Measurements from ENCODE around the gene PARD6G.
A peak's percentile ranks its signal among the peaks of the same experiment; 100 is the strongest.
"Not testable (repeated sequence)": the region's sequence is repeated elsewhere in the genome, so short reads cannot be mapped to it uniquely, and the experiment has no call there.

PARD6G gene

GRCh38 chr18:80247393-80247841, at the start of gene PARD6G:
TSS of gene PARD6G (minus strand) at chr18:80247514. CDS start at chr18:80247348, 166 bp downstream.
- peak; percentile 20 to 37 (median 36) for DNase-seq (ENCODE audit: low read depth in 3 of 3)

DNA sequence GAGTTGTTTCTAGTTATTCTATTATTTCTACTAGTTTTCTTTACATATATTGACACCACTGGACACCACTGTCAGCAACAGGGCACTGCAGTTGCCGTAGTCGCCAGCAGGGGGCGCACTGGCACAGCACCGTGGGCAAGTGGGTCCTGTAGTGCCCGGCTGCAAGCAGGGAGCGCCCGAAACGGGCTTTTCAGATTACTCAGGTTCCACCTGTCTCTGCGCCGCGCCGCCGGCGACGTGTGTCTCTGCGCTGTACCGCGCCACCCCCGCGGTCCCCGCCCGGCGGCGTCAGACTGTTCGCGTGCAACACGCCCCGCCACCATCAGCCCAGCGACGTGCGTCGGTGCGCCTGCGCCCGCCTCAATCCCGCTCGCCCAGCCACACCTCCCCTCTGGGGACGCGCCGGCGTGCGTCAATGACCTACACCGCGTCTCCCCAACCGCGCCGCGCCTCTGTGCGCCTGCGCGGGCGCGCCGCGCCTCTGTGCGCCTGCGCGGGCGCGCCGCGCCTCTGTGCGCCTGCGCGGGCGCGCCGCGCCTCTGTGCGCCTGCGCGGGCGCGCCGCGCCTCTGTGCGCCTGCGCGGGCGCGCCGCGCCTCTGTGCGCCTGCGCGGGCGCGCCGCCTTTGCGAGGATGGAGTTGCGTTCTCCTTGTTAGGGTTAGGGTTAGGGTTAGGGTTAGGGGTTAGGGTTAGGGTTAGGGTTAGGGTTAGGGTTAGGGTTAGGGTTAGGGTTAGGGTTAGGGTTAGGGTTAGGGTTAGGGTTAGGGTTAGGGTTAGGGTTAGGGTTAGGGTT, 15.1 kb upstream of the PARD6G start:
- not testable (repeated sequence) for DNase-seq (ENCODE audit: low read depth in 3 of 3)

GRCh38 chr18:80259610-80260009, 12.3 kb upstream of the PARD6G start:
- no peak for DNase-seq (ENCODE audit: low read depth in 3 of 3)

- DNase-seq (ENCODE audit: low read depth in 3 of 3), result no peak
Measured at GRCh38 chr18:80258640-80259039, 11.3 kb upstream of the PARD6G start.

- DNase-seq (ENCODE audit: low read depth in 3 of 3), result peak in 2 of 3 experiments; percentile 22 to 29
Measured at GRCh38 chr18:80257579-80258543, 10.5 kb upstream of the PARD6G start.

GRCh38 chr18:80254971-80255500, 7.7 kb upstream of the PARD6G start:
- no peak for DNase-seq (ENCODE audit: low read depth in 3 of 3)

- no peak for DNase-seq (ENCODE audit: low read depth in 3 of 3)
Measured at GRCh38 chr18:80253871-80254492, 6.7 kb upstream of the PARD6G start.

- no peak for DNase-seq (ENCODE audit: low read depth in 3 of 3)
Measured at GRCh38 chr18:80253236-80253635, 5.9 kb upstream of the PARD6G start.

DNA sequence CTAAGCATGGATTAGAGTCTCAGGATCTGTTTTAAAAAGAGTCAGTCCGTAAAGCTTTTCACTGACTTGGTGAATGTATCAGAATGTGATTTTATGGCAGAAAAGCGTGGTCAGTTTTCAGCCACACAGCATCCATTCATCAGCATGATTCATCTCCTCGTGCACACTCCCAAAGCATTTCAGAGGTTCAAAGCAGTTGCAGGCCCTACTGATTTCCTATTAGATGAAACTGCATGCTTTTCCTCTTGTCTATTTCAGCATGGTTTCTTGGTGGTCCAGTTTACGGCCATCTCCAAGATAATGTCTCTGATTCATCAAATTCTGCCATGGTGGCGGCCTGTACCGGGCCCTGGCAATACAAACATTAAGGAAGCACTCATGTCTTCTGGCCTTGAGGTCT, 4.8 kb upstream of the PARD6G start:
- DNase-seq (ENCODE audit: low read depth in 3 of 3), result no peak

- no peak for DNase-seq (ENCODE audit: low read depth in 3 of 3)
Measured at GRCh38 chr18:80251700-80252099, 4.4 kb upstream of the PARD6G start.

- DNase-seq (ENCODE audit: low read depth in 3 of 3), result no peak
Measured at GRCh38 chr18:80250740-80251364, 3.5 kb upstream of the PARD6G start.

DNA sequence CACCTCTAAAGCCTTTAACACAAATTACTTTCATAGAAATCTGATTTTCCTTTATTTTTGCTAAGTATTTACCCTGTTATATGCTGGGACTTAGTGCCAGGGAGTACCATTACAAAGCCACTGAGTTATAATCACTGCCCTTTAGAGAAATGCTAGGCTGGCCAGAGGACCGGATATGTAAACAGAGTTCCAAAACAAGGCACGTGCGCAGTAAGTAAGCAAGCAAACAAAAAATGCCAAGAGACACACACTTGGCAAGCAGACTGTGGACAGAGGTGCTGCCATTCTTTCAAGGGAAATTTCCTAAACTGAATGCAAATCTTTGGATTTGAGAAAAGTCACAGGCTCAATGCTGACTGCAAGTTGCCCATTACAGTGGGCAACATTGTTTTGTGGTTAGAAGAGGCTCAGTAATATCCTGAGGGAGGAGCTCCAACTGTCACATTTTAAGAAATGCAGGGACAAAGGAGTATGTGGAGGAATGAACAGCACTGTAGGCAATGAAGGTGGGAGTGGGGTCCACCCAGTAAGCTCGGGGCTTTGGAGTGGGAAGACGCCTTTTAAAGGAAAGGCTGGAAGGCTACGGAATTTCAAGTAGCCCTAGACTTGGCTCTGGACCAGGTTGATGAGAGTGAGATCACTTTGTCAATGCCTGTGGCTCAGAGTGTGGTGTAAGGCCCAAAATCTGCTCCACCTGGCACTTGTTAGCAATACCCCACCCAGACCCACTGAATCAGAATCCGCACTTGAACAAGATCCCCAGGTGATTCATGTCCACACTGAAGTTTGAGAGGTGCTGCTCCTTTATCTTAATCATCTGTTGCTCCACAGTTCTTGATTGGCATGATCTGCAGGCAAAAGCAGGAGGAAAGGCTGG, 2.1 kb upstream of the PARD6G start:
- no peak for DNase-seq (ENCODE audit: low read depth in 3 of 3)

- no peak for DNase-seq (ENCODE audit: low read depth in 3 of 3)
Measured at GRCh38 chr18:80246445-80247392, 595 bp downstream of the PARD6G start.

DNA sequence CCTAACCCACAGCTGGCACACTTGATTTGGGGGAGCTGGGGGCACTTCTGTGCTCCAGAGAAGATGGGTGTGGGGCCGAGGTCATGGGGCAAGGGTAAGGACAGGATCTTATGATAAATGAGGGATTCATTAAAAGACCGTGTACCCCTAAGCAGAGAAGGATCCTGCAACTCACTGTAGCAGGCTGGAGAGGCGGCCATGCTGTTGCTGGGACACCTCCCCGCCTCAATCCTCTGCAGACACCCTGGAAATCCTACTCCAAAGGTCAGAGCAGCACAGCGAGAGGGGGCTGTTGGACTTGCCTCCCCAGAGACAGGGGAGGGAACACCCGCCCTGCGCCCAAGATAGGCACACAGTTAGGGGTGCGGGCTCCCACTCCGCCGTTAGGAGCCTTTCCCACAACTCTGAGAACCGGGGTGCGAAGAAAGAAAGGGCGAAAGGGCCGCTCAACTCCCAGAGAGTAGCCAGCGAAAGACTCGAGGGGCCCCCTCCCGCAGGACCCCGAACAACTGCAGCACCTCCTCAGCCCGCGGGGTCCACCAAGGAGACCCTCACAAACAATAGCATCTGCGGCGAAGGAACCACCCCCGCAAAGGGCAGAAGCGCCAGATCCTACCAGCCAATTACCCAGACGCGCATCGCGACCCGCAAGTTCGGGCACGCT, 1.4 kb downstream of the PARD6G start:
- DNase-seq (ENCODE audit: low read depth in 3 of 3), result no peak

DNA sequence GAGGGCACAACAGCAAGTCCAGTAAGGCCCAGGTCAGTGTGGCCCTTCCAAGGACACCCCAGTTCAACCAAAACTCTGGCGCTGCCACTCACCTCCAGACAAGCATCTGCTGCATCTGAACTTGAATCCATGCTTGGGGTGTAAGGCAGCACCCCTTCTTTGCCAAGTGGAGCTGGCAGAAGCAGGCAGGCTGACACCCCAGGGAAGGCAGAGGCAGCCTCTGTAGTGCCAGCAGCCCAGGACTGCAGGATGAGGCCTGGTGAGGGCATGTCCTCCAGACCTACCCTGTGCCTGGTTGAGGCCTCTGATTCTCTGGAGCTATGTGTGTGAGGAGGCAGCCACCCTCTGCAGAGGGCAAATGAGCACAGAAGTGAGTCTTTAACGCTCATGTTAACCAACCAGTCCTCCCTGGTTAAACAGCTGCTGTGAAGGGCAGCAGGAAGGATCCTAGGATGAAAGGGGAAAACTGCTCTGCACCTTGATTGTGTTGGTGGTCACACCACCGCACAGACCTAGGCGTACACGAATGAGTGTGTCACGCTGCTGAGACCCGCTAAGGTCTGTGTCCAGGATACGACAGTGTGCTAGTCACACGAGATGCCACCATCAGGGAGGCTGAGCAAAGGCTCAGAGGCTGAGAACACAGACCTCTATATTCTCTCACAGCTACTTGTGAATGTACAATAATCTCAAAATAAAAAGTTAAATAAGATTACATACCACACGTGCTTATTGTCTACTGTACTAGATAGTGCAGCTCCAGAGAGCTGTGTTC, 2.2 kb downstream of the PARD6G start:
- DNase-seq (ENCODE audit: low read depth in 3 of 3), result no peak

- DNase-seq (ENCODE audit: low read depth in 3 of 3), result no peak
Measured at GRCh38 chr18:80244167-80244566, 3.1 kb downstream of the PARD6G start.

GRCh38 chr18:80243204-80243603, 4.1 kb downstream of the PARD6G start:
- no peak for DNase-seq (ENCODE audit: low read depth in 3 of 3)

All from stimulated activated CD4-positive, alpha-beta T cell treated with anti-CD3 and anti-CD28 coated beads, TNF-alpha, amount 100 ng/mL, for 4 hours (primary cell).